Keratinocyte (primary cell): Measurements from ENCODE around the gene CEP295NL. TPM values are rescaled to one million over a fixed set of nuclear protein-coding genes. Genes with fewer than 3 reads are reported as not detected.
"Not testable (repeated sequence)": the region's sequence is repeated elsewhere in the genome, so short reads cannot be mapped to it uniquely, and the experiment has no call there.

Experiments
- DNase-seq: peaks from one replicate; pipeline ENCODE4 v3.0.0-alpha.2; 2011; ENCODE audit warnings: low read depth, missing footprints, low spot score
- FAIRE-seq: peaks from 2 replicates; lab custom pipeline; 2011; peaks lifted over from hg19 to GRCh38; lab: Jason Lieb, UNC
- H2AFZ ChIP-seq: 2 replicates; pipeline ENCODE4 v1.6.0; 2012; ENCODE audit warnings: low read length, control low read depth, inconsistent platforms; ENCODE audit not compliant: control insufficient read depth
- H3K27ac ChIP-seq: 2 replicates; pipeline ENCODE4 v1.5.1; 2011; ENCODE audit warnings: low read length; ENCODE audit not compliant: control insufficient read depth, insufficient read depth
- H3K27me3 ChIP-seq: 3 replicates; pipeline ENCODE4 v1.6.0; 2011; ENCODE audit warnings: low read length; ENCODE audit not compliant: control insufficient read depth, insufficient read depth; ENCODE audit errors: extremely low read depth
- H3K36me3 ChIP-seq, 2 experiments: 2 replicates in 1 of 2; 3 replicates in 1 of 2; pipeline ENCODE4 v1.5.1; 2011; ENCODE audit warnings: low read length in 2 of 2, mild to moderate bottlenecking in 1 of 2; ENCODE audit not compliant: control insufficient read depth in 2 of 2, insufficient read depth in 2 of 2; ENCODE audit errors: extremely low read depth in 1 of 2
- H3K4me1 ChIP-seq: 3 replicates; pipeline ENCODE4 v1.5.1; 2011; ENCODE audit warnings: low read length; ENCODE audit not compliant: control insufficient read depth, insufficient read depth; ENCODE audit errors: extremely low read depth
- H3K4me2 ChIP-seq: 3 replicates; pipeline ENCODE4 v1.6.0; 2011; ENCODE audit warnings: low read depth, low read length; ENCODE audit not compliant: control insufficient read depth, insufficient read depth; ENCODE audit errors: extremely low read depth
- H3K4me3 ChIP-seq, 3 experiments: fragments of 200-600 bp in 1 of 3; sonication (generic) in 1 of 3; 2 replicates in 2 of 3; 3 replicates in 1 of 3; pipeline ENCODE4 v1.5.1; 2011 to 2016; ENCODE audit warnings: low read length in 3 of 3, mild to moderate bottlenecking in 3 of 3, control low read depth in 2 of 3, inconsistent platforms in 1 of 3, low read depth in 1 of 3, mixed read lengths in 1 of 3, mixed run types in 1 of 3, moderate library complexity in 1 of 3; ENCODE audit not compliant: control insufficient read depth in 2 of 3, insufficient read depth in 2 of 3; ENCODE audit errors: extremely low read depth in 1 of 3
- H3K79me2 ChIP-seq: 2 replicates; pipeline ENCODE4 v1.6.0; 2012; ENCODE audit warnings: low read length; ENCODE audit not compliant: control insufficient read depth, insufficient read depth
- H3K9ac ChIP-seq: 3 replicates; pipeline ENCODE4 v1.6.0; 2011; ENCODE audit warnings: low read length; ENCODE audit not compliant: control insufficient read depth, insufficient read depth; ENCODE audit errors: extremely low read depth
- H3K9me1 ChIP-seq: 3 replicates; pipeline ENCODE4 v1.6.0; 2011; ENCODE audit warnings: low read length; ENCODE audit not compliant: control insufficient read depth, insufficient read depth; ENCODE audit errors: extremely low read depth
- H3K9me3 ChIP-seq: 2 replicates; pipeline ENCODE4 v1.5.1; 2012; ENCODE audit warnings: low read depth, low read length; ENCODE audit not compliant: control insufficient read depth
- H4K20me1 ChIP-seq: 3 replicates; pipeline ENCODE4 v1.6.0; 2011; ENCODE audit warnings: low read length; ENCODE audit not compliant: control insufficient read depth, insufficient read depth; ENCODE audit errors: extremely low read depth
- EZH2 ChIP-seq: IDR thresholded peaks from one replicate; pipeline ENCODE4 v1.6.1; 2012; ENCODE audit warnings: inconsistent platforms, mild to moderate bottlenecking, low read length, moderate library complexity
- dilution Hi-C: fragments of 300-500 bp; cut with MboI; formaldehyde crosslinking; loops from one replicate; pipeline ENCODE4 v1.7.0; 2020; ENCODE audit warnings: low sequenced_read_pairs; ENCODE audit not compliant: extremely low pct_ligation_motif_present
- polyA plus RNA-seq, 5 experiments: library from polyadenylated mRNA; depleted of rRNA in 3 of 5; stranded (reverse) in 3 of 5; stranded (forward) in 1 of 5; unstranded in 1 of 5; fragments of >200 nt; gene quantifications; 1 replicate in 1 of 5; 2 replicates in 3 of 5; 3 replicates in 1 of 5; pipeline versions ENCODE4 v1.2.1 to v1.2.3, GENCODE V29; 2011 to 2012; ENCODE audit warnings: missing spikeins in 2 of 5, low read depth in 1 of 5, low replicate concordance in 1 of 5
- TF ChIP-seq, protein P1 (sequence below), 3 experiments: IDR thresholded peaks in 1 of 3; conservative IDR thresholded peaks in 1 of 3; optimal IDR thresholded peaks in 1 of 3; 2 replicates in 2 of 3; 3 replicates in 1 of 3; pipeline versions ENCODE3 to v1.5.1; 2011; ENCODE audit warnings: low read length in 3 of 3, mild to moderate bottlenecking in 3 of 3, moderate library complexity in 2 of 3, control low read depth in 1 of 3, inconsistent platforms in 1 of 3; ENCODE audit not compliant: insufficient read depth in 2 of 3; ENCODE audit errors: extremely low read depth in 1 of 3

CEP295NL gene
- polyA plus RNA-seq, 1 donor (not counting 4 experiments of a cell fraction or from before 2014, with no cell fraction given) = not detected

DNA sequence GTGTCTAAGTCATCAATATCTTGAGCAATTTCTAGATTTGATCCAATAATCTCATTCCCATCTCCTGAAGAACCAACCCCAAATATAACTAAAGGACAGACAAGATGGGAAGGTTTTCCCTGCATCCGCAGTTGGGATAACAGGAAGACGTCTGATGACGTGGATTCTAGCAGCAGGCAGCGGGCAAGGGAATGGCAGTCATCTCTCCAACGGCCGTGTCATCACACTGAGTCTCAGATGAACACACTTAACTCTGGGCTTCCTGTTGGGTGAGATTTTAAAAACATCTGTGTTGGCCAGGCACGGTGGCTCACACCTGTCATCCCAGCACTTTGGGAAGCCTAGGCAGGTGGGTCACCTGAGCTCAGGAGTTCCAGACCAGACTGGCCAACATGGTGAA, 43.1 kb upstream of the CEP295NL start:
- no peak for DNase-seq
- Histone ChIP-seq H3K27ac (no peak overlapping the region), H3K9me3 (peaks cover 4% of the 10 kb centered on the region), H3K9me1 (no peaks in the 10 kb centered on the region), H3K9ac (no peak overlapping the region), H3K4me3 (no peak overlapping the region), H3K4me2 (no peak overlapping the region), H3K36me3 (no peaks in the 10 kb centered on the region), H3K4me1 (no peaks in the 10 kb centered on the region), H2AFZ (no peak overlapping the region), H3K27me3 (peaks cover 9% of the 10 kb centered on the region), H3K79me2 (no peaks in the 10 kb centered on the region), H4K20me1 (no peaks in the 10 kb centered on the region)
- FAIRE-seq = no peak
- dilution Hi-C loops = no loop called here
- TF ChIP-seq, protein P1, sequence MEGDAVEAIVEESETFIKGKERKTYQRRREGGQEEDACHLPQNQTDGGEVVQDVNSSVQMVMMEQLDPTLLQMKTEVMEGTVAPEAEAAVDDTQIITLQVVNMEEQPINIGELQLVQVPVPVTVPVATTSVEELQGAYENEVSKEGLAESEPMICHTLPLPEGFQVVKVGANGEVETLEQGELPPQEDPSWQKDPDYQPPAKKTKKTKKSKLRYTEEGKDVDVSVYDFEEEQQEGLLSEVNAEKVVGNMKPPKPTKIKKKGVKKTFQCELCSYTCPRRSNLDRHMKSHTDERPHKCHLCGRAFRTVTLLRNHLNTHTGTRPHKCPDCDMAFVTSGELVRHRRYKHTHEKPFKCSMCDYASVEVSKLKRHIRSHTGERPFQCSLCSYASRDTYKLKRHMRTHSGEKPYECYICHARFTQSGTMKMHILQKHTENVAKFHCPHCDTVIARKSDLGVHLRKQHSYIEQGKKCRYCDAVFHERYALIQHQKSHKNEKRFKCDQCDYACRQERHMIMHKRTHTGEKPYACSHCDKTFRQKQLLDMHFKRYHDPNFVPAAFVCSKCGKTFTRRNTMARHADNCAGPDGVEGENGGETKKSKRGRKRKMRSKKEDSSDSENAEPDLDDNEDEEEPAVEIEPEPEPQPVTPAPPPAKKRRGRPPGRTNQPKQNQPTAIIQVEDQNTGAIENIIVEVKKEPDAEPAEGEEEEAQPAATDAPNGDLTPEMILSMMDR (optimal IDR thresholded peaks at IDR 0.05 in 1 of 3, IDR thresholded peaks at IDR 0.05 in 1 of 3, conservative IDR thresholded peaks at IDR 0.05 in 1 of 3; ENCODE audit: extremely low read depth in 1 of 3, insufficient read depth in 2 of 3, low read length in 3 of 3) = no peak

DNA sequence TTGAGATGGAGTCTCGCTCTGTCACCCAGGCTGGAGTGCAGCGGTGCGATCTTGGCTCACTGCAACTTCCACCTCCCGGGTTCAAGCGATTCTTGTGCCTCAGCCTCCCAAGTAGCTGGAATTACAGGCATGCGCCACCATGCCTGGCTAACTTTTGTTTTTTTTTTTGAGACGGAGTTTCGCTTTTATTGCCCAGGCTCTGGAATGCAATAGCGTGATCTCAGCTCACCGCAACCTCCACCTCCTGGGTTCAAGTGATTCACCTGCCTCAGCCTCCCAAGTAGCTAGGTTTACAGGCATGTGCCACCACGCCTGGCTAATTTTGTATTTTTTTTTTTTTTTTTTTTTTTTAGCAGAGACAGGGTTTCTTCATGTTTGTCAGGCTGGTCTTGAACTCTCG, 42.5 kb upstream of the CEP295NL start:
- FAIRE-seq, H3K36me3 ChIP-seq, H4K20me1 ChIP-seq, H3K9me1 ChIP-seq, H3K27ac ChIP-seq, H3K27me3 ChIP-seq, H3K4me2 ChIP-seq, DNase-seq, dilution Hi-C loops, H3K4me3 ChIP-seq, H3K4me1 ChIP-seq, H3K9ac ChIP-seq, H3K9me3 ChIP-seq, H2AFZ ChIP-seq, H3K79me2 ChIP-seq: not testable (repeated sequence)

DNA sequence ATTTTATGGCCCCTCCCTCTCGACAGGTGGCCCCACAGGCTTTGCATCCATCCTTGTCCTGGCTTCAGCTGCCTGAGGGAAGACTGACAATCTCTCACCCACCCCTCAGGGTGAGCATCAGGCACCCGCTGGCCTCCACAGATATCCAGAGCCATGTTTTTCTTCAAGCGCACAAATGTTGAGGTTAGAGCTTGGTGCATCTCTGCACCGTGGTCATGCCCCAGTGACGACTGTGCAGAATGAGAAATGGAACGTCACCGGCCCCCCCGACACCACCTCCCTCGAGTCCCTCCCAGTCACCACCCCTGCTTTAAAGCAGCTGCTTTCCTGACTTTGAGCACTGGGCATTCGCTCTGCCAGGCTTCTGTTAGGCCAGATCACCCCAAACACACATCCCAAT, 42.0 kb upstream of the CEP295NL start:
- DNase-seq = no peak
- Histone ChIP-seq H3K27ac (no peak overlapping the region), H3K9me3 (no peaks in the 10 kb centered on the region), H4K20me1 (no peaks in the 10 kb centered on the region), H3K4me1 (no peaks in the 10 kb centered on the region), H3K4me3 (no peak overlapping the region), H3K9me1 (no peaks in the 10 kb centered on the region), H3K27me3 (peaks cover 6% of the 10 kb centered on the region), H3K9ac (no peak overlapping the region), H3K36me3 (no peaks in the 10 kb centered on the region), H3K4me2 (no peak overlapping the region), H3K79me2 (no peaks in the 10 kb centered on the region), H2AFZ (no peak overlapping the region)
- FAIRE-seq = no peak
- no peak for TF ChIP-seq EZH2
- TF ChIP-seq, protein P1 (optimal IDR thresholded peaks at IDR 0.05 in 1 of 3, IDR thresholded peaks at IDR 0.05 in 1 of 3, conservative IDR thresholded peaks at IDR 0.05 in 1 of 3; ENCODE audit: extremely low read depth in 1 of 3, insufficient read depth in 2 of 3, low read length in 3 of 3) = no peak
- dilution Hi-C loops = no loop called here
